Heart left ventricle (tissue), 13 donors: ENCODE data around the gene FAM222A.

Source experiments
- CTCF ChIP-seq, 12 donors: fragments of 200-600 bp; sonication (generic) in 4 of 12; IDR thresholded peaks; one replicate each; pipeline versions ENCODE4 v1.5.0 to v1.8.0; 2018 to 2022; ENCODE audit warnings: antibody characterized with exemption in 12 of 12, mild to moderate bottlenecking in 5 of 12
- POLR2A ChIP-seq, 2 donors: fragments of 450-650 bp; IDR thresholded peaks; one replicate each; pipeline ENCODE4 v1.6.1; 2017; ENCODE audit warnings: antibody characterized with exemption in 2 of 2, mild to moderate bottlenecking in 2 of 2, moderate library complexity in 2 of 2
- donor health status: ischemic (EF 13 %, LVEDD 7.1; RV severe dilation, severe dysfunction).
- donor health status: DM: no; HTN: yes; CAD: no.
- donor health status: DM: no; HTN: no; CAD: no.
- donor health status: ischemic (EF 25% LVEDD 6.9; RV normal size, moderate dysfunction).
- donor health status: ischemic (EF 25% LVEDD 5.7; RV mildly dilated, moderate dysfunction).
- donor health status: ischemic (EF 35%, LVEDD 5.7; RV mildly dilated, moderate dysfunction).
- donor health status: nonischemic (EF 11% LVEDD 7.7; RV severe dilation, severe dysfunction).
- donor health status: DM: yes; HTN: yes; CAD: no.
- donor health status: PGD.
- donor health status: ischemic (EF 29% LVEDD 5.4; RV normal size, mild dysfunction).
- donor health status: nonischemic (EF 23%, LVEDD 6.1; RV moderate dilation, normal function).

- no peak for TF ChIP-seq CTCF (IDR thresholded peaks at IDR 0.05)
- no peak for TF ChIP-seq POLR2A (IDR thresholded peaks at IDR 0.05)
Observed at GRCh38 chr12:109673884-109674283, 39.7 kb upstream of the FAM222A start.
